Stimulated activated naive B cell treated with anti-CD40 and anti-IgM and Interleukin-4, amounts not matched to agents 10 μg/mL and 1 μg/mL and 100 μg/mL, for 72 hours (primary cell): ENCODE measurements around the gene PTRHD1.

Experiments
- ATAC-seq, 2 donors: fragments of 150-1000 bp; cut with Tn5 transposase; replicated peaks; 2 replicates each; pipeline ENCODE4 v1.10.0; 2021; ENCODE audit warnings: moderate library complexity in 1 of 2
- DNase-seq: peaks from one replicate; pipeline ENCODE4 v3.0.0; 2021
- H3K27ac Mint-ChIP-seq: one replicate; pipeline ENCODE4 v1.8.0; 2022; ENCODE audit warnings: mild to moderate bottlenecking, mixed read lengths
- H3K27me3 Mint-ChIP-seq, 2 donors: one replicate each; pipeline ENCODE4 v1.8.0; 2022; ENCODE audit warnings: mixed read lengths in 2 of 2
- H3K36me3 Mint-ChIP-seq, 2 donors: one replicate each; pipeline ENCODE4 v1.8.0; 2022; ENCODE audit warnings: mixed read lengths in 2 of 2, mild to moderate bottlenecking in 1 of 2
- H3K4me1 Mint-ChIP-seq, 2 donors: one replicate each; pipeline ENCODE4 v1.8.0; 2022; ENCODE audit warnings: mixed read lengths in 2 of 2, mild to moderate bottlenecking in 1 of 2
- H3K4me3 Mint-ChIP-seq, 2 donors: one replicate each; pipeline ENCODE4 v1.8.0; 2022; ENCODE audit warnings: mild to moderate bottlenecking in 2 of 2, mixed read lengths in 2 of 2, moderate library complexity in 1 of 2
- H3K9me3 Mint-ChIP-seq, 2 donors: one replicate each; pipeline ENCODE4 v1.8.0; 2022; ENCODE audit warnings: mixed read lengths in 2 of 2, mild to moderate bottlenecking in 1 of 2

Gene PTRHD1

DNA sequence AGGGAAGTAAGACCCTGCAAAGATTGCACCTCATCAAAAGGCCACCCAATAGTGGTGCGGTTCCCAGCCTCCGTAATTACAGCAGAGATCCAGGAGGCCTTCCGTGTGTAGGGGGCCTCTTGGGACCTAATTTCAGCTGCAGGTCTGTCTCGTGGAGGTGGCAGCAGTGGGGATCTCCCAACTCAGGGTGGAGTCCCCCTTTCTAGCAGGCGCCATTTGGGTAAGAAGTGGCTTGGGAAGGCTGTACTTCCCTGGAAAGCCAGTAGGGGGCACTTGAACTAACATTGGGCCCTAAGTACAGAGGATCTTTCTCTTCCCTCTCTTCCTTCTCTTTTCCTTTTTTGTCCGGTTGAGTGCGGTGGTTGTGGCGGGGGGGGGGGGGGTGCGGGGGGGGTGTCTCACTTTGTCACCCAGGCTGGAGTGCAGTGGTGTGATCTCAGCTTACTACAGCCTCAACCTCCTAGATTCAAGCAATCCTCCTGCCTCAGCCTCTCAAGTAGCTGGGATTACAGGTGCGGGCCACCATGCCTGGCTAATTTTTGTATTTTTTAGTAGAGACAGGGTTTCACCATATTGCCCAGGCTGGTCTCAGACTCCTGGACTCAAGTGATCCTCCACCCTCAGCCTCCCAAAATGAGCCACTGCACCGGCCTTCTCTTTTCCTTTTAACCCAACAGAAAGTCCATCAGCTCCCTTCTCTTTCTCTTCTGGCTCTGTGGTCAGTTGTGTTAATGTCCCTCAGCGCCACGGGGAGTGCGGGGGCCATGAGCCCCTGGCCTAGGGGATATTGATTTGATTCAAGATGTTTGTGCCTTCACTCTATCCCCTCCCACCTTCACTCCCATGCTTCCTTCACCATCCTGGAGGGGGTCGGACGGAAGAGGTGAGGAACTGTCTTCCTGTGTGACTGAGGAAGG is 32.0 kb upstream of the PTRHD1 start:
- Mint-ChIP-seq H3K27me3 (no peaks in the 10 kb centered on the region), H3K36me3 (peaks cover 42 to 76% of the 10 kb centered on the region in 2 donors), H3K9me3 (peaks cover 0 to 2% of the 10 kb centered on the region in 2 donors), H3K4me1 (peaks cover 13 to 20% of the 10 kb centered on the region in 2 donors), H3K4me3 (no peak overlapping the region), H3K27ac (peak overlapping the region; percentile 73)
- DNase-seq = no peak
- peak; percentile 26 to 38 for ATAC-seq

DNA sequence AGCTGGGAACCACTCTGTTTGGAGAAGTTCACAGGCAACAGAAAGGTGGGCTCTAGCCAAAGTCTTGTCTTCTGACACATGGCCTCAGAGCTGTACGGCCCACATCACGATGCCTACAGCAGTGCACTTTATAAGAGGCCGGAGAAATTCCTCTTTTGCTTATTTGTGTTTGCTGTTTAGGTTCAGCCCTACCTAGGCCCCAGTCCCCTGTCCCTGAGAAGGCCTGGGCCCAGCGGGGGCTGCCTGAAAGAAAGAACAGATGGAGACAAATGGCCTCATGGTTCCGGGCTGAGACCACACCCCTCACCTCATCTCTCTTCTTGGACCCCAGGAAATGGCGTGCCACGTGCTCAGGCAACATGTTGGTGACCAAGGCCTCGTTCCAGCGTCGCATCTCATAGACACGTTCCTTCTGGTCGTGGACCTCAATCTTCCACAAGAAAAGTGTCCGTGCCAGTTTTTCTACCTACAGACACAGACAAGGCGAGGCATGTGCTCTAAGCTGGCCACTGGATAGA is 30.9 kb upstream of the PTRHD1 start:
- H3K36me3 Mint-ChIP-seq = peaks cover 49 to 82% of the 10 kb centered on the region in 2 donors
- H3K4me3 Mint-ChIP-seq = no peak overlapping the region
- ATAC-seq = no peak
- H3K27ac Mint-ChIP-seq = no peak overlapping the region
- peaks cover 0 to 2% of the 10 kb centered on the region in 2 donors for H3K9me3 Mint-ChIP-seq
- no peaks in the 10 kb centered on the region for H3K27me3 Mint-ChIP-seq
- no peak for DNase-seq
- peaks cover 13 to 20% of the 10 kb centered on the region in 2 donors for H3K4me1 Mint-ChIP-seq

DNA sequence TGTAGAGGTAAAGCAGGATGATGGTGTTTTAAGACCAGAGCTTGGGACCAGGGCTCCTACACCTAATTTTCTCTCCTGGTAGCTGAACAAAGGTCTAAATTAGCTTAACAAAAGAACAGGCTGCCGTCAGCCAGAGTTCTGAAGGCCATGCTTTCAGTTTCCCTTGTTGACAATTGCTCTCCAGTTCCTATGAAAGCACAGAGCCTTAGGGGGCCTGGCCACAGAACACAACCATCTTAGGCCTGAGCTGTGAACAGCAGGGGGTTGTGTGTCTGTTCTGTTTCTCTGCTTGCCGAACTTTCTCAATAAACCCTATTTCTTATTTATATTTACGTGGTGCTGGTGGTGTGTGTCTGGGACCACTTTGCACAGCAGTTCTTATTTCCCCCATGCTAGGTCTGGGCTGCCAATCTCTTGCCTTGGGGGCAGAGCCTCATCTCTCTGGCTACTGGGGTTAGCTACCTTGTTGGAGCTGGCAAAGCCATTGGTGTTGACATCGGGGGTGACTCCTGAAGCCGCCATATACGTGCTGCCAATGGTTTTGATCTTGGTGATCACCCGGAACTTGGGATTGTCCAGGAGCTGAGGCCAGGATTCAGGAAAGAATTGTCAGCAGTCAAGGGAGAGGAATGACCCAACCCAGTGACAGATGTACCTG is 29.0 kb upstream of the PTRHD1 start:
- Mint-ChIP-seq H3K4me1 (peaks cover 9 to 15% of the 10 kb centered on the region in 2 donors), H3K27ac (no peak overlapping the region), H3K4me3 (no peak overlapping the region), H3K36me3 (peaks cover 53 to 79% of the 10 kb centered on the region in 2 donors), H3K9me3 (peaks cover 0 to 2% of the 10 kb centered on the region in 2 donors), H3K27me3 (no peaks in the 10 kb centered on the region)
- ATAC-seq (no peak), DNase-seq (no peak)

GRCh38 chr2:24821433-24821891 is 28.3 kb upstream of the PTRHD1 start:
- no peak for DNase-seq
- peaks cover 56 to 82% of the 10 kb centered on the region in 2 donors for H3K36me3 Mint-ChIP-seq
- ATAC-seq = no peak
- no peak overlapping the region for H3K27ac Mint-ChIP-seq
- no peaks in the 10 kb centered on the region for H3K27me3 Mint-ChIP-seq
- H3K4me3 Mint-ChIP-seq = no peak overlapping the region
- H3K9me3 Mint-ChIP-seq = peaks cover 0 to 2% of the 10 kb centered on the region in 2 donors
- peaks cover 9 to 15% of the 10 kb centered on the region in 2 donors for H3K4me1 Mint-ChIP-seq

GRCh38 chr2:24820598-24821432 is 27.6 kb upstream of the PTRHD1 start:
- Mint-ChIP-seq H3K4me1 (peaks cover 4 to 13% of the 10 kb centered on the region in 2 donors), H3K27ac (peak overlapping the region; percentile 62)

GRCh38 chr2:24820175-24820513 is 27.0 kb upstream of the PTRHD1 start:
- Mint-ChIP-seq H3K27me3 (no peaks in the 10 kb centered on the region), H3K9me3 (no peaks in the 10 kb centered on the region), H3K36me3 (peaks cover 48 to 79% of the 10 kb centered on the region in 2 donors), H3K4me1 (peaks cover 0 to 6% of the 10 kb centered on the region in 2 donors), H3K4me3 (no peak overlapping the region), H3K27ac (no peak overlapping the region)
- no peak for DNase-seq
- ATAC-seq = no peak

More at GRCh38 chr2:24820598-24821432, 27.6 kb upstream of the PTRHD1 start:
- H3K9me3 Mint-ChIP-seq = peaks cover 0 to 2% of the 10 kb centered on the region in 2 donors
- no peak overlapping the region for H3K4me3 Mint-ChIP-seq
- DNase-seq (no peak), ATAC-seq (no peak)
- no peaks in the 10 kb centered on the region for H3K27me3 Mint-ChIP-seq
- peaks cover 53 to 78% of the 10 kb centered on the region in 2 donors for H3K36me3 Mint-ChIP-seq

DNA sequence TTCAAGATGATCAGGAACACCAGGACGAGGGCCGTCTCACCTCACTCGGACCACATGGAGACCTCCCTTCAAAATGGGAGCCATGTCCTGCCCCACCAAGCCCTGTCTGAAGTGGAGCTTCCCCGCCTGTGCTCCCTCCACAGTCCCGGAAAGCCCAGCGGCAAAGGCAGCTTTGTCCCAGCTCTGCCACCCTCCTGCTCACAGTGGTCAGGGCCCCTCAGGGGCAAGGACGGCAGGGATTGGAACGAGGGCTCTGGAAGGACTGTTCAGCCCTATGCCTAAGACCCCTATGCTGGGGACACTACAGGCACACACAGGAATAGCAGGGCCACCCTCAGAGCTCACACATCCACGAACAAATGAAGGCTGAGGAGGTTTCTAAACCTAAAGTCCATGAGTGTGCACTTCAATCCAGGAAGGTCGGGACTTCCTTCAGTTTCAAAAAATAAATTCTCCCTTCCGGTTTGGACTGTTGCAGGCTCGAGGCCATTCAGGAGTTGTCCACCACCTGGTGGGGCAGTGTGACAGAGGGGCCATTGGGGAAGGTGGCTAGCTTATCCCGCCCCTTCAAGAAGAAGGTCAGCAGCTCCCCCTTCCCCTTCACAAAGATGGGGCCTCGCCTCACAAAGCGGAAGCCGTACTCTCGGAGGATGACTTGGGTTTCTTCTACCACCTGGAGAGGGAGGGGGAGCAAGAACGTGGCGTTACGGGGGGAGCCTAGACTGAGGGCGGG is 26.4 kb upstream of the PTRHD1 start:
- peaks cover 0 to 1% of the 10 kb centered on the region in 2 donors for H3K4me1 Mint-ChIP-seq
- ATAC-seq = peak in 1 of 2 donors; percentile 25
- H3K27me3 Mint-ChIP-seq = no peaks in the 10 kb centered on the region
- H3K36me3 Mint-ChIP-seq = peaks cover 47 to 73% of the 10 kb centered on the region in 2 donors
- no peak overlapping the region for H3K4me3 Mint-ChIP-seq
- H3K9me3 Mint-ChIP-seq = no peaks in the 10 kb centered on the region
- no peak for DNase-seq
- H3K27ac Mint-ChIP-seq = no peak overlapping the region

DNA sequence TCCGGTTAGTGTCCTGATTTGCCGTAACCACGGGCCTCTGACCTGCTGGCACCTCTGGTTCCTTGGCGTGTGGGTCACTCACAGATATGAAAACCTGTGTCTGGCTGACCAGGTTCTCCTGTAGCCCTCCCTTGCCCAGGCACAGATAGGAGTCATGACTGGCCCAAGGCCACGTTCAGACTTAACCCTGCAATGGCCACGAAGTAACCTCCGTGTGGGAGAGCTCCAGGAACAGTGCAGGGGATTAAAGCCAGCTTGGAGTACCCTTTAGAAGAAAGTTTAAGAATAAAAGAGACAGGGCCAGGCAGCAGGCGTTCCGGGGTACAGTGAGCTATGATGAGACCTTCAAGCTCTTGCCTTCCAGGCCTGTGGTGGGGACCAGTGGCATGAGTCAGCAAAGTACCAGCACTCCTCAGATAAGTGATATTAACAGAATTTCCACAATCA is 25.6 kb upstream of the PTRHD1 start:
- Mint-ChIP-seq H3K4me3 (no peak overlapping the region), H3K9me3 (no peaks in the 10 kb centered on the region), H3K4me1 (no peaks in the 10 kb centered on the region), H3K27me3 (no peaks in the 10 kb centered on the region), H3K27ac (peak overlapping the region; percentile 47), H3K36me3 (peaks cover 46 to 73% of the 10 kb centered on the region in 2 donors)
- ATAC-seq (no peak), DNase-seq (no peak)

DNA sequence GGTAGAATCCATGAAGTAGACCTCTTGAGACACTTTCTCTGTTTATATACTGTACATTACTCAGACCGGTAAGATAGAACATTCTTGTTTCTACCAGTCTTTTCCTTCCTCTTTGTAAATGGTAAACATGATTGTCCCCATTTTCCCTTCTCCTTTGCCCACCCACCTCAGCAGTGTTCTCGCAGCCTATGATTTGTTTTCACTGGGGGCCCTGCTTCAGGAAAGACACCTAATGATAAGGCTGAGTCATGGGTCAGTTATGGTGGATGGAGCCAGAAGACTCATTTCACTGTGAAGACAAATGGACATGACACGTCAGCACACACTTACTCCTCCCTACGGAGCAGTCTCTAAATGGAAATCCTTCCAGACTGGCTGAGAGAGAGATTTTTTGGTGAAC is 23.7 kb upstream of the PTRHD1 start:
- Mint-ChIP-seq H3K27me3 (no peaks in the 10 kb centered on the region), H3K36me3 (peaks cover 44 to 64% of the 10 kb centered on the region in 2 donors), H3K9me3 (no peaks in the 10 kb centered on the region), H3K27ac (no peak overlapping the region), H3K4me1 (no peaks in the 10 kb centered on the region), H3K4me3 (no peak overlapping the region)
- DNase-seq (no peak), ATAC-seq (no peak)

DNA sequence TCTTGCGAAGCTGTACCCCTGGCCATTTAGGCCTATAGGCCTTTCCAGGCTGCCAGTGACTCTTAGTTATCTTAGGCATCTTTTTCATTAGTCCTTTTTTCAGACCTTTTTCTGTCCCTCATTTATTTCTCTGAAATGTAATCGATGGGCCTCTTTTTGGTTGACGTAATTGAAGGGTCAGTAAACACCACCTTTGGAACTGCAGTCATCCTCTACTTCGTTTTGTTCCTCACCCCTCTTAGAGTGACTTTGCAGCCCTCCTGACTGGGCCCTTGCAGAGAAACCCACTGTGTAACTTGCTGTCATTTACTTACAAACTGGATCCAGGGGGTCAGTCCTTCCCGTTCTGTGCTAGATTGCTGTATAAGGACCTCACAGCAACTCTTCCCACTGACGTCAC is 23.2 kb upstream of the PTRHD1 start:
- no peak overlapping the region for H3K27ac Mint-ChIP-seq
- no peak overlapping the region for H3K4me3 Mint-ChIP-seq
- H3K36me3 Mint-ChIP-seq = peaks cover 42 to 61% of the 10 kb centered on the region in 2 donors
- no peaks in the 10 kb centered on the region for H3K27me3 Mint-ChIP-seq
- H3K9me3 Mint-ChIP-seq = no peaks in the 10 kb centered on the region
- no peak for DNase-seq
- H3K4me1 Mint-ChIP-seq = no peaks in the 10 kb centered on the region
- ATAC-seq = no peak

- Mint-ChIP-seq H3K4me3 (no peak overlapping the region), H3K27ac (no peak overlapping the region), H3K4me1 (no peaks in the 10 kb centered on the region), H3K27me3 (no peaks in the 10 kb centered on the region), H3K36me3 (peaks cover 34 to 52% of the 10 kb centered on the region in 2 donors), H3K9me3 (no peaks in the 10 kb centered on the region)
- DNase-seq (no peak), ATAC-seq (no peak)
These were observed 22.0 kb upstream of the PTRHD1 start for GRCh38 chr2:24815171-24815570.

- DNase-seq (no peak), ATAC-seq (no peak)
- no peaks in the 10 kb centered on the region for H3K4me1 Mint-ChIP-seq
- no peaks in the 10 kb centered on the region for H3K27me3 Mint-ChIP-seq
- H3K9me3 Mint-ChIP-seq = no peaks in the 10 kb centered on the region
- no peak overlapping the region for H3K4me3 Mint-ChIP-seq
- H3K27ac Mint-ChIP-seq = no peak overlapping the region
- H3K36me3 Mint-ChIP-seq = peaks cover 29 to 47% of the 10 kb centered on the region in 2 donors
These were observed 21.3 kb upstream of the PTRHD1 start for GRCh38 chr2:24814516-24814915.

DNA sequence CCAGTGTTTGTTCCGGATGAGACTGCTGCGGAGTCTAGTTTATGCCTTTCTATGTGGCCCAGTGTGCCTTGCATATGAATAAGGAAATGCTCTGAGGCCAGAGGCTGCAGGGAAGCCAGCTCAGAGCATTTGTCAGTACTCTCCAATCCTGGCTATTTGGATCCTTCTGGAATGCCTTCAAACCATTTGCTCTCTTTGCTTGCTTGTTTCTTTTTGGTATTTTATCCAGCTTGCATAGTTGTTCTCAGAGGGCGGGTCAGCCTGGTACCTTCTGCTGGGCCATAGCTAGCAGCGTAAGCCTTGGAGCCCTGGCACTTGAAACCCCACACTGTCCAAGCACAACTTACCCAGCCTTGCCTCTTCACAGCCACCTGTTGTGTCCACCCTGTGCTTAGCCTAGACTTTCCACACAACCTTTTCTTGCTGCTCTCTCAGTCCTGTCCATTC is 20.5 kb upstream of the PTRHD1 start:
- no peaks in the 10 kb centered on the region for H3K4me1 Mint-ChIP-seq
- ATAC-seq = no peak
- H3K36me3 Mint-ChIP-seq = peaks cover 27 to 47% of the 10 kb centered on the region in 2 donors
- H3K27me3 Mint-ChIP-seq = no peaks in the 10 kb centered on the region
- H3K9me3 Mint-ChIP-seq = no peaks in the 10 kb centered on the region
- H3K27ac Mint-ChIP-seq = no peak overlapping the region
- no peak for DNase-seq
- no peak overlapping the region for H3K4me3 Mint-ChIP-seq
